Left colon (tissue), 2 donors: ENCODE data around the gene ATF7IP2. TPM values are rescaled to one million over a fixed set of nuclear protein-coding genes. Genes with fewer than 3 reads are reported as not detected.
A peak's percentile ranks its signal among the peaks of the same experiment; 100 is the strongest.
"Not testable (repeated sequence)": the region's sequence is repeated elsewhere in the genome, so short reads cannot be mapped to it uniquely, and the experiment has no call there.

Experiments
- ATAC-seq: fragments of 200-7000 bp; cut with Tn5 transposase; one replicate; pipeline ENCODE4 v1.9.1; 2020; ENCODE audit warnings: mild to moderate bottlenecking, moderate library complexity
- DNase-seq, 2 donors: peaks; one replicate each; pipeline ENCODE4 v3.0.0-alpha.2; 2020
- intact Hi-C, 2 donors: fragments of 100-400 bp; cut with DNase I in 1 of 2; cut with micrococcal nuclease in 1 of 2; formaldehyde crosslinking; loops; one replicate each; pipeline versions ENCODE4 v1.11.2 to v1.14.0; 2022; cut with DNase I, micrococcal nuclease
- total RNA-seq, 2 donors: library from RNA; stranded (reverse); fragmentation: NEBNext Ultra II Directional; extraction: Animal tissue kit (Norgen Biotek cat#: 25700); gene quantifications; one replicate each; pipeline ENCODE4 v1.2.1, GENCODE V29; 2021
- donor health status: DM: no; HTN: no; CAD: no.
- donor health status: DM: yes; HTN: yes; CAD: no.

The ATF7IP2 gene
- total RNA-seq, 2 donors from 2014 or later: 8.2 to 8.6 TPM

GRCh38 chr16:10370096-10370726, 15.7 kb upstream of the ATF7IP2 start:
- intact Hi-C loops: no loop called here
- ATAC-seq (no peak), DNase-seq (no peak)

- ATAC-seq (no peak), DNase-seq (no peak)
- intact Hi-C loops: no loop called here
Measured at GRCh38 chr16:10371592-10371991, 14.3 kb upstream of the ATF7IP2 start.

- no peak for ATAC-seq
- intact Hi-C loops: no loop called here
- no peak for DNase-seq
Measured at GRCh38 chr16:10373556-10373955, 12.3 kb upstream of the ATF7IP2 start.

- DNase-seq: no peak
- intact Hi-C loops: no loop called here
- no peak for ATAC-seq
Measured at GRCh38 chr16:10376229-10376628, 9.6 kb upstream of the ATF7IP2 start.

GRCh38 chr16:10383626-10384025, 2.2 kb upstream of the ATF7IP2 start:
- DNase-seq (no peak), ATAC-seq (no peak)
- intact Hi-C loops: no loop called here

- ATAC-seq (peak; percentile 39), DNase-seq (no peak)
- intact Hi-C loops: no loop called here
Measured at GRCh38 chr16:10386517-10387100, 748 bp downstream of the ATF7IP2 start.

GRCh38 chr16:10387188-10387617, 1.3 kb downstream of the ATF7IP2 start:
- no peak for DNase-seq
- intact Hi-C loops: no loop called here
- no peak for ATAC-seq

GRCh38 chr16:10388988-10389387, 3.1 kb downstream of the ATF7IP2 start:
- intact Hi-C loops: no loop called here

GRCh38 chr16:10390330-10390729, 4.5 kb downstream of the ATF7IP2 start:
- intact Hi-C loops: no loop called here

More at GRCh38 chr16:10388988-10389387, 3.1 kb downstream of the ATF7IP2 start:
- no peak for DNase-seq
- ATAC-seq: no peak

GRCh38 chr16:10390867-10391266, 5.0 kb downstream of the ATF7IP2 start:
- intact Hi-C loops: no loop called here
- ATAC-seq: no peak

More at GRCh38 chr16:10390330-10390729, 4.5 kb downstream of the ATF7IP2 start:
- ATAC-seq: no peak
- DNase-seq: no peak

GRCh38 chr16:10391339-10391738, 5.5 kb downstream of the ATF7IP2 start:
- DNase-seq (no peak), ATAC-seq (no peak)
- intact Hi-C loops: no loop called here

More at GRCh38 chr16:10390867-10391266, 5.0 kb downstream of the ATF7IP2 start:
- DNase-seq: no peak

- ATAC-seq: no peak
- intact Hi-C loops: no loop called here
Measured at GRCh38 chr16:10402975-10403374, 17.1 kb downstream of the ATF7IP2 start.

GRCh38 chr16:10405386-10405939, 19.6 kb downstream of the ATF7IP2 start:
- intact Hi-C loops: no loop called here
- DNase-seq (no peak), ATAC-seq (no peak)

More at GRCh38 chr16:10402975-10403374, 17.1 kb downstream of the ATF7IP2 start:
- DNase-seq: no peak

- intact Hi-C loops: no loop called here
- ATAC-seq (no peak), DNase-seq (no peak)
Measured at GRCh38 chr16:10408824-10409381, 23.0 kb downstream of the ATF7IP2 start.

GRCh38 chr16:10409713-10410112, 23.9 kb downstream of the ATF7IP2 start:
- intact Hi-C loops, ATAC-seq, DNase-seq: not testable (repeated sequence)

- intact Hi-C loops: no loop called here
- no peak for ATAC-seq
Measured at GRCh38 chr16:10410469-10410868, 24.6 kb downstream of the ATF7IP2 start.

GRCh38 chr16:10412935-10413601, 27.2 kb downstream of the ATF7IP2 start:
- no peak for DNase-seq
- intact Hi-C loops: no loop called here
- ATAC-seq: no peak

More at GRCh38 chr16:10410469-10410868, 24.6 kb downstream of the ATF7IP2 start:
- DNase-seq: no peak

GRCh38 chr16:10418204-10418603, 32.3 kb downstream of the ATF7IP2 start:
- ATAC-seq, DNase-seq, intact Hi-C loops: not testable (repeated sequence)

GRCh38 chr16:10419701-10420100, 33.8 kb downstream of the ATF7IP2 start:
- DNase-seq: no peak
- intact Hi-C loops: no loop called here
- ATAC-seq: no peak
